GM18951 (cell line): Measurements from ENCODE around the gene SAA2.

Source experiments
- POLR2A ChIP-seq: IDR thresholded peaks from 4 replicates; pipeline ENCODE4 v1.6.1; 2011; ENCODE audit warnings: mild to moderate bottlenecking; ENCODE audit not compliant: insufficient read length, insufficient read depth; ENCODE audit errors: extremely low read depth
- in situ Hi-C: fragments of 300-500 bp; cut with MboI; formaldehyde crosslinking; loops from one replicate; pipeline ENCODE4 v1.12.0; 2022; ENCODE audit warnings: low sequenced_read_pairs, mixed read lengths, inconsistent platforms; ENCODE audit not compliant: unreplicated experiment

SAA2 gene

DNA sequence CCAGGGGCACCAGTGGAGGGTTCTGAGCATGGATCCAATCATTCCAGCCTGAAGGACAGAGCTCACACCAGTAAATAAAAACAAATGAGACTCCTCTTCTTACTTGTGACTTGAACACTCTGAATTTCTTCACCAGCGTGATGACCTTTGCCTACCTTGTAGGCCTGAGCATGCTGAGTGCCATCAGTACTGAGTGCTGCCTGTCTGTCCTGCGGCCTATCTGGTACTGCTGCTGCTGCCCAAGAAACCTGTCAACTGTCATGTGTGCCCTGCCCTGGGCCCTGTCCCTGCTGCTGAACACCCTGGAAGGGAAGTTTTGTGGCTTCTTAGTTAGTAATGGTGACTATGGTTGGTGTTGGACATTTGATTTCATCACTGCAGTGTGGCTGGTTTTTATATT is 51.9 kb downstream of the SAA2 start:
- TF ChIP-seq POLR2A: no peak
- in situ Hi-C loops: no loop called here
